Skin epidermis (tissue), 12 donors: ENCODE results near the gene PHLDA3.
"Not testable (repeated sequence)": the region's sequence is repeated elsewhere in the genome, so short reads cannot be mapped to it uniquely, and the experiment has no call there.

ENCODE experiments used
- H3K27ac ChIP-seq, 21 experiments: fragments of 200-600 bp; sonication (generic) in 11 of 21; one replicate each; pipeline ENCODE4 v1.5.0; 2020; ENCODE audit warnings: mild to moderate bottlenecking in 3 of 21, inconsistent platforms in 2 of 21, moderate library complexity in 2 of 21
- H3K4me3 ChIP-seq, 7 experiments: fragments of 200-600 bp; sonication (generic) in 2 of 7; one replicate each; pipeline ENCODE4 v1.5.0; 2020; ENCODE audit warnings: inconsistent platforms in 2 of 7, mild to moderate bottlenecking in 2 of 7, moderate library complexity in 1 of 7

Gene PHLDA3

DNA sequence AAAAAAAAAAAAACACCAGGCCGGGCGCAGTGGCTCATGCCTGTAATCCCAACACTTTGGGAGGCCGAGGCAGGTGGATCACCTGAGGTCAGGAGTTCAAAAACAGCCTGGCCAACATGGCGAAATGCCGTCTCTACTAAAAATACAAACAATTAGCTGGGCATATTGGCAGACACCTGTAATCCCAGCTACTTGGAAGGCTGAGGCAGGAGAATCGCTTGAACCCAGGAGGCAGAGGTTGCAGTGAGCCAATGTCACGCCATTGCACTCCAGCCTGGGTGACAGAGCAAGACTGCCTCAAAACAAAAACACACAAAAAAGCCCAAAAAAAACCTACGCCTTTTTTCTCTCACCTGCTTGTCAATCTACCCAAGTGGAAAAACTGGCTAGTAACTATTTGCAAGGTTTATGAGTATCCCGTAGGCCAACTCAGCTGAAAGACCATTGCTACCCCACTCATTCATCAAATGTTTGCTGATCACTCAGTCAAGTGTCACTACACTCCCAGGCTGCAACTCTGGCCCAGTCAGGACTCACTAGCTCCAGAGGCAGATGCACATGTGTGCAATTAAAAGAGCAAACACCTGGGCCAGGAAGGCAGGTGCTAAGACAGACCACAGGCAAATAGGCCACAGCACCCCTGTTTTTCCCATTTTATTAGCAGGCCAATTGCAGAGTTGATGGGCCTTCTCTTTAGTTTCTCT is 36.0 kb upstream of the PHLDA3 start:
- H3K4me3 ChIP-seq, result peak overlapping the region in 2 of 7 experiments; percentile 68 to 79
- H3K27ac ChIP-seq, result peak overlapping the region in 9 of 21 experiments; percentile 39 to 95 (median 87)

DNA sequence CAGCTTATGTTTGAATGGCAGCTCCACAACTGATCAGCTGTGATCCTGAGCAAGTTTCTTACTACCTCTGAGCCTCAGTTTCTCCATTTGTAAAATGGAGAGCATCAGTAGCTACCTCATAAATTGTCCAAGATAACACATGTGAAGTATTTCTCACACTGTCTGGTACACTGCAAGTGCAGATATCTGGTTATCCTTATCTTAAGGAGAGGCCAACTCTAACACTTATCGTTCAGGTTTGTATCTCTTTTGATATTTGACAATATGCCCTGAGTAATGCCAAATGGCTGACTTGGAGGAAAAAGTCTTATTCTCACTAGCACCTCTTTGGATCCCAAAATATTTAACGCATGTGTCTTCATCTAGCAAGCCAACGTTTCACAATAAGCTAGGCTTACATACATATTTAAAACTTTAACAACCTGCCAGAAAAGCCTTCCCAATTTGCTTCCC is 35.2 kb upstream of the PHLDA3 start:
- peak overlapping the region in 1 of 7 experiments; percentile 7 for H3K4me3 ChIP-seq
- peak overlapping the region in 13 of 21 experiments; percentile 11 to 95 (median 66) for H3K27ac ChIP-seq

DNA sequence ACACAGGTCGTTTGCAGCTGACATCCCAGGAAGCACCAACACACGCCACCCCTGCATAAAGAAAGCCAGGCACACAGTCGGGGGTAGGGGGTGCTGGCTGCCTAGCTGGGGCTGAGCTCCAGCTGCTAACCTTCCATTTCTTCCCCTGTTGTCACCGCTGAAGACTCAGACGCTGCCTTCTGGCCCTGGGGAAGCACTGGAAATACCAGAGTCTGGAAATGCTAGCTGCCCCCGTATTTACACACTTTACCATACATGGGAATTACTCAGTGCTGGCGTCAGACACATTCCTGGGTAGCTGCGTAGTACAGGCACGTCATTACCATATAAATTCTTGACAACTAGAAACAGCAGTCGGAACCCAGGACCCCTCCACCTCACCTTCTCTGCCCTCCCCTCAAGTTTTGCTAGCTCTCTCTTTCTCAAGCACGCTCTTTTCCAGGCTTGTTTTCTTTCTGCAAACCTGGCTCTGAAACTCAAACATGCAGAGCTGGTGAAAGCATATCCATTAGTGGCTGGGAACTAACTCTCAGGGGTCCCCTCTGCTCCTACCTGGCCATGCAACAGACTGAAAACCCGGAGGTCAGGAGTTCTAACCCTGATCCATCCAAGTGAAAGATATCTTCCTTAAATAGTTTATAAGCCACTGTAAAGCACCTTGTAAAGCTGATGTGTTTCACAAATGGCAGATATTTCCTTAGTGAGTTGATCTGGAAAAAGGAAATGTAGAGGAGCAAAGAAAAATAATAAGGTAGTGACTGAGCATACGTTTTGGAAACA is 34.6 kb upstream of the PHLDA3 start:
- Histone ChIP-seq H3K27ac (peak overlapping the region in 15 of 21 experiments; percentile 15 to 95 (median 60)), H3K4me3 (peak overlapping the region in 1 of 7 experiments; percentile 7)

DNA sequence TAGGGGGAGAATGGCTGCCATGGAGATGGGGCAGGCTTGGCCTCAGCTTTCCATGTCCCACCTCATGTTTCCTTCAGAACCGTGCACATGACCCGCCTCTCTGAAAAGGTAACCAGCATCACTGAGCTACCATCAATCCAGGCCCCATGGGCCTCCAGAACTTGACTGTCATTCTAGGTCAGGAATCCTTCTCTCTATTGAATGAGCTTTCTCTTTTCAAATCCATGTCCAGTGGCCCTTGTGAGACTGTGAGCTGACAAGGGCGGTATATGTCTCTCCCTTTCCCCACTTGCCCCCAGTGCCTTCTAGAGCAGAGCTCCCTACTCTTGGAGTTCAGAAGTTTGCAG is 33.5 kb upstream of the PHLDA3 start:
- peak overlapping the region in 9 of 21 experiments; percentile 39 to 94 (median 58) for H3K27ac ChIP-seq
- no peak overlapping the region for H3K4me3 ChIP-seq

DNA sequence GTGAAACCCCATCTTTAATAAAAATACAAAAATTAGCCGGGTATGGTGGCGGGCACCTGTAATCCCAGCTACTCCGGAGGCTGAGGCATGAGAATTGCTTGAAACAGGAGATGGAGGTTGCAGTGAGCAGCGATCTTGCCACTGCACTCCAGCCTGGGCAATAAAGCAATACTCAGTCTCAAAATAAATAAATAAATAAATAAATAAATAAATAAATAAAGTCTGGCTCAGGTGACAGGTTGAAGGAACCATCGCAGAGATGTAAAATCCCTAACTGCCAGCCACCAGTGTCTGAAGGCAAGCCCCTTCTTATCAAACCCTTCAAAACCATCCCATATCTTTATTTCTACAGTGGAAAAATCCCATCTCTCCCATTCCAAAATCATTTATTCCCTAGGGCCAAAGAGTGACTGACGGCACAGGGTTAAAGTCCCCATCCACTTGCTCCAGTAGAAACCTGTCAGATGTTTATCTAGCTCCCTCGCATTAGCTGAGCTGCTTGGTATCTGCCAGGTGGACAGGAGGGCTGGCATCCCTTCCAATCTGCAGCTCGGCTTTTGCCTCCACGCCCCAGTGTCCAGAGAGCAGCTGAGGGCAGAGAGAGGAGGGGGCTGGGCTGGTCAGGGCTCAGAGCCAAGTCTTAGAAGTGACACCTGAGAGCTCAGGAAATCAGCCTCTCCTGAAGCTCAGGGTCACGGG is 33.0 kb upstream of the PHLDA3 start:
- no peak overlapping the region for H3K4me3 ChIP-seq
- H3K27ac ChIP-seq, result peak overlapping the region in 8 of 21 experiments; percentile 52 to 94 (median 70)

DNA sequence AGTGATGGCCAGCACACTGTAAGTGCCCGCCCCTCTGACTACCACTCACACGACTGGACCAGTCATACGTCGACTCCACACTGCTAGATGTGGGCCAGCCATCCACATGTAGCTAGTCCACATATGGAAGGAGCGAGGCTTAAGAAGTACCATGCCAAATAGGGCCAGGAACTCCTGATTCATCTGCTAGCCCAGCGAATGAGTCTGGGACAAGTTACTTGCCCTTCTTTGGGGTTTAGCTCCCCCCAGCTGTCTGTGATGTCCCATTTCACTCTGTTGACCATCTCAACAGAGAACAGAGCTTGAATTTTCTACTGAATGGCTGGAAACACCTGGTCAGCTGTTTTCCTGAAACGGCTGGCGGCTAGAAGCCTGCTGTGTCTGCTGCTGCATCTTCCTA is 32.2 kb upstream of the PHLDA3 start:
- Histone ChIP-seq H3K4me3 (no peak overlapping the region), H3K27ac (peak overlapping the region in 10 of 21 experiments; percentile 6 to 88 (median 73))

DNA sequence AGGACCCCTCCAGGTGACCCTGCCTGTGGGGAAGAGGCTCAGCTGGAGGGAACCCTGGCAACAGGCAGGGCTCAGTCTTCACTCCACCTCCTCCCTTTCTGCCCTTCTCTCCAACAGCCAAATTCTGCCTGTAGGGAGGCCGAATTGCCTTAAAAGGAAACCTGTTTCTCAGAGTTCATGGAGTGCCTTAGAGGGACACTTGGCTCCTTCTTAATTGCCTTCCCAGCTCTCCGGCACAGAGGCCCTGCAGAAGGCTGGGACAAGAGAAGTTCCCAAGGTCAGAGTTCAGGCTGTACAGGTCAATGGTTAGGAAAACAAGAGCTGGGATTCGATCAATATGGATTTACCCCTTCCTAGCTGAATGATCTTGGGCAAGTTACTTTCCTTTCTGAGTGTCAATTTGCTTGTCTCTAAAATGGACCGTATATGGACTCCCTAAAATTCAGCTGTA is 31.7 kb upstream of the PHLDA3 start:
- H3K4me3 ChIP-seq, result no peak overlapping the region
- H3K27ac ChIP-seq, result peak overlapping the region in 15 of 21 experiments; percentile 6 to 88 (median 55)

DNA sequence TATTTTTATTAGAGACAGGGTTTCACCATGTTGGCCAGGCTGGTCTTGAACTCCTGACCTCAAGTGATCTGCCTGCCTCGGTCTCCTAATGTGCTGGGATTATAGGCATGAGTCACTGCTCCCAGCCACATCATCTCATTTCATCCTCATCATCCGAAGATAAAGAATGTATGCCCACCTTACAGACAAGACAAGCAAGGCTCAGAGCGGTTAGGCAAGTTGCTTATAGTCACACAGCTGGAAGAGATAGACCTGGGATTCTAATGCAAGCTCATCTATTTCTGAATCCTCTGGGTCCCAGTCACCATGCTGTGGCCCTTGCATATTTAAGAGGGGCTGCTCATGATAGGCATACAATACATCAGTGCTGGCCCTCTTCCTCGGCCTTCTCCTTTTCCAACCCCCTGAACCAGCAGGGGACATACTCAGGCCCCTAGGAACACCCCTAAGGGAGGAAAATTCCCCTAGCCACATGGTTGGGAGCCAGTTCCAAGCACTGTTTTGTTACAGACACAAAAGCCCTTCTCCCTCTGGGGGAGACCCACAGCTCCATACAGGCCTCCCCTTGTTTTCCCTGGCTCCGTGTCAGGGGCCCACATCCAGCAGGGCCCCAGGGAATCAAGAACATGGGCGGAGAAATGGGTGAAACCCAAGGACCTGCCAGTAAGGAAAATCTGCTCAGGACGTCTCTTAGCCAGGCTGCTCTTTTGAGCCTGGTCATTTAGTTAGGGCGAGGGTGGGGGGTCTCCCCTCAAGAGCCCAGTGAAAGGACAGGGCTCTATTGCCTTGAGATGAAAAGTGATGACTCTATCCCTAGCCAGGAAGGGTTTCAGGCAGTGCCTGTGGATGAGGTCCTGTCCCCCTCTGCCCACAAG is 31.0 kb upstream of the PHLDA3 start:
- no peak overlapping the region for H3K4me3 ChIP-seq
- peak overlapping the region in 15 of 21 experiments; percentile 6 to 88 (median 55) for H3K27ac ChIP-seq

DNA sequence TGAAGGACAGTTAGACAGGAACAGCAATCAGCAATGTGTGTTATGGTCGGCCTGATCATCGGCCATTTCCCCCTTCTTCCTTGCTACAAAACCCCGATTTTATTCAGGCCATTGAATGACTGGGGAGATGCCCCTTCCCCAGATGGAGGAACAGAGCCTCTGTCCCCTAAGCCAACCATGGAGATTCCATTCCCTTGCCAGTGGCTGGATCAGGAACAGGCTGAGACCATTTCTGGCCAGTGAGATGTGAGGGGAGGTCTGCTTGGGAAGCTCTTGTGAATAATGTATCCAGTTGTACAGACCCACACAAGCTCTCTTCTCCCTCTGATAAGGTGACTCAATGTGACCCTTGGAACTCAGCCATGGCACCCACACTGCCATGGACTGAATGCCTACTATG is 30.2 kb upstream of the PHLDA3 start:
- peak overlapping the region in 3 of 21 experiments; percentile 75 to 88 (median 77) for H3K27ac ChIP-seq
- H3K4me3 ChIP-seq, result no peak overlapping the region

DNA sequence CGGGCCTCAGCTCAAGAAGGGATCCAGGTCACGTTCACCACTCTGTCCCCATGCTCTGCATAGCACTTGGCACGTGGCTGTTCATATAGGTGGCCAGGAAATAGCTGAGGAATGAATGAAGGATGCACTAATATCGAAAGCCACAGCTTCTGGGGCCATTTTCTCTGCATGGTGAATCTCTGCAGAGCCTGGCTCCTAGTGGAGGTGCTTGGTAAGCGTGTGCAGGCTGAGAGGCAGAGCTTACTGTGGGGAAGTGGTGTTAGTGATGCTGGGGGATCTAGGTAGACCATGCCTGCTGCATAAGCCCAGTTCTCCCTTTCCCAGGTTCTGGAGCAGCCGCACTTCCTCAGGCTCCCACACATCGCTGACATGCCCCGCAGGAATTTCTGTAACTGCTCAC is 29.6 kb upstream of the PHLDA3 start:
- no peak overlapping the region for H3K27ac ChIP-seq

DNA sequence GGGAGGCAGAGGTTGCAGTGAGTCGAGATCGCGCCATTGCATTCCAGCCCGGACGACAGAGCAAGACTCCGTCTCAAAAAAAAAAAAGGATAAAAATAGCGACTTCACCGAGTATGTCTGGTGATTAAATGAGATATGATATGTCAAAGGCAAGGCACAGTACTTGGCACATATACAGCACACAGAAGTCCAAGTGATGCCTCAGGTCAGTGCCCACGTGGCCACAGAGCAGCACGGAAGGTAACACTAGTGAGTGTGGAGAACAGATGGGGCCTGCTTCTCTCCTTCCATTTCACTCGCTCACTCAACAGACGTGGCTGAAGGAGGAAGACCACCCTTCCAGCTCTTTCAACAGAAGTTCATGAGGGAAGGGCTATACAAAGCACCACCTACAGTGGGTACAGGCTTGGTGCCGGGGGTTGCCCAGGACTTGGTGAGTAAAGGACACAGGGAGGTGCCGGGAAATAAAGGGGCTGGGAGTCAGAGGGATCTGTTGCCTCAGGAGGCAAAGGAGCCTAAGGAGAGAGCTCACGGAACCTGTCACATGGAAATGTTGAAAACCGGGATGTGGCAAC is 29.0 kb upstream of the PHLDA3 start:
- Histone ChIP-seq H3K27ac (no peak overlapping the region), H3K4me3 (no peak overlapping the region)

More for the DNA sequence above, 29.6 kb upstream of the PHLDA3 start:
- H3K4me3 ChIP-seq, result no peak overlapping the region

DNA sequence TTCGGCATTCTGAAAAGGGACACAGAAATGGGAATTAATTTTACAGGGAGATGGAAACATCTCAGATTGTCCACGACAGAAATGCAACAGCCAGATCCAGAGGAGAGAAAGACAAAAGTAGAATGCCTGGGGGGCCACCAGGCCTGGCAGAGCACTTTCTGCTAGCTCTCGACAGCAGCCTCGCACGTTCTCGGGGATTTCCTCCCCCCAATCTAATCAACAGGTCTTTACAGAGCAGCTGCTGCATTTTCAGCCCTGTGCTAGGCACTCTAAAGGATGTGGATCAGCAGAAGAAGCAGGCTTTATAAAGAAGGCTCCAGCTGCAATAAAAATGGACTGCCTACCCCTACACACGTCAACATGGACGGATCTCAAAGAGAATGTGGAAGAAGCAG is 27.3 kb upstream of the PHLDA3 start:
- peak overlapping the region in 13 of 21 experiments; percentile 12 to 76 (median 62) for H3K27ac ChIP-seq
- H3K4me3 ChIP-seq, result no peak overlapping the region

DNA sequence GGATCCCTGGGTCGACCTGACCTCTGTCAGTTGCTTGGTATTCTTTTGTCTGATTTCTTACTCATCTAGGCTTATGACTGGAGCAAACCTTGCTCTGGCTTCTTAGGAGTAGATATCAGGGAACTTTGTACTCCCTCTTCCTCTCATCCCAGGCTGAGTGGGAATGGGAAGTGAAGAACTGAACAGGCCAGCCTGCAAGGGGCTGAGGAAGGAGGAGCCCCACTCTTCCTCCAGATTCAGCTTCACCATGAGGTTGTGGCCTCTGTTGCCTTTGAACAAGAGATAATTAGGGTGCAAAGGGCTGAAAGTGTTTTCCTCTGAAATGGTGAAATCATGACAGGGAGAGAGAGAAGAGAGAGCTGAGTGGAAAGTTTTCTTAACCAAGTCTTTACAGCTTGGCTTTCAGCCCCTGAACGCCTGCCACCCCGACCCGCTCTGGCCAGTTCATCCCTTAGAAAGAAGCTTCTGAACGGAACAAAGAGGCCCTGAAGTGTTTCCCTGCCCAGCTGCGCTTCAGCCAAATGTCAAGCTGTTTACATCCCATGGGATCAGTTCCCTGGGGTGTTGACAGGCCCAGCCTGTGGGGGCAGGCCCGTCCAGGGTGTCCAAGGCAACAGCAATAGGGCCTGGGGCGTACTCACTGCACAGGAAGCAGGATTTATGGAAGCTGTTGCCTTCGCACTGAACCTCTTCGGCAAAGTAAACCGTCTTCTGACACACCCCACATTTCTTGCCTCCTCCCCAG is 26.7 kb upstream of the PHLDA3 start:
- Histone ChIP-seq H3K27ac (peak overlapping the region in 14 of 21 experiments; percentile 12 to 76 (median 62)), H3K4me3 (no peak overlapping the region)

DNA sequence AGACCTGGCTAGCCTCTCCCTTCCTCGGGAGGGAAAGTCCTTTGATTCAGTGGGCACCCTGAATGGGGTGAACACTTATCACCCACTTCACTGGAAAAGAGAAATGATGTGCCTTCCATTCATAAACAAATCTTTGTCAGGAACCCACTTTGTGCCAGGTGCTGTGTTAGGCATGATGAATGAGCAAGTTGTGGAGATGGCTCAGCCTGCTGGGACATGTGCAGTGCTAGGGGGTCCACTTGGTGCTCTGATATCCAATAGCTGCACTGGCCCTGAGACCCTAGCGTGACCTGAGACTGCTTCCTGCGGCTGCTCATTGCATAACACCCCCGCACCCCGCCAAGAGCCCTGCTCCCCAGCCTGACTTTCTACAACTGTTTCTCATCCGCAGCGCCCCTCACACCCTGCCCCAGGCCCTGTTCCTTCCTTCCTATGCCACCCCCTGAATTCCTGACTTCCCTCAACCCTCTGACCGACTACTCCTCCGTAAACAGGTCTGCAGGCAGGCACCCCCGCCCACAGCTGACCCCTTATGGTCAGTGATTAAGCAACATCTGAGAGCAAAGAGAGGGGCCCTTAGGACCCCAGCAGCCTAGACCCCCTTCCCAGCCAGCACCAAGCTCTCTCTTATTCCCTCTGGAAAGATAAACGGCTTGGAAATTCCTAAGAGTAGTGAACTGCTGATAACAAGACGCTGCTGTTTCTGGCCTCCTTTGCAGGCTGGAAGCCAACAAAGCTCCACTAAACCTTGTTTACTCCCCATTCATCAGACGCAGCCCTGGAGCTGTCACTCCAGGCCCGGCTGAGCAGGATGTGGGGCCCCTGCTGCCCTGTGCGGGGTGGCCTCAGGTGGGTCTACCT is 25.0 kb upstream of the PHLDA3 start:
- peak overlapping the region in 5 of 21 experiments; percentile 27 to 76 (median 39) for H3K27ac ChIP-seq
- no peak overlapping the region for H3K4me3 ChIP-seq

DNA sequence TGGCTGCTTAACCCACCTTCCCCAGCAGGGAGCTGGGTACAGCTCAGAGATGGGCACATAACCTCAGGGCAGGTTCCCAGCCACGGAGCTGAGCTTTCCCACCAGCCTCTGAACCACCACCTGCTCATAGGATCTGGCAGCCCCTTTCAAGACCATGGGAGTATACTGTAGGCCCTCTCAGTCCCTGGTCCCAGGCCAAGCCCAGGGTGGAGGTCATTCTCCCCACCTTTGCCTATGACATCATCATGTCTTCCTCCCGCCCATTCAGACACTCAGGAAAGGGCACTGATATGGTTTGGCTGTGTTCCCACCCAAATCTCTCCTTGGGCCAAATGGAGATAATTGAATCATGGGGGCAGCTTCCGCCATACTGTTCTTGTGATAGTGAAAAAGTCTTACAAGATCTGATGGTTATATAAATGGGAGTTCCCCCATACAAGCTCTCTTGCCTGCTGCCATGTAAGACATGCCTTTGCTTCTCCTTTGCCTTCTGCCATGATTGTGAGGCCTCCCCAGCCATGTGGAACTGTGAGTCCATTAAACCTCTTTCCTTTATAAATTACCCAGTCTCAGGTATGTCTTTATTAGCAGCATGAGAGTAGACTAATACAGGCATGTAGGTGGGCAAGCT is 24.2 kb upstream of the PHLDA3 start:
- H3K4me3 ChIP-seq, result not testable (repeated sequence)
- peak overlapping the region in 5 of 21 experiments; percentile 20 to 39 (median 27) for H3K27ac ChIP-seq

DNA sequence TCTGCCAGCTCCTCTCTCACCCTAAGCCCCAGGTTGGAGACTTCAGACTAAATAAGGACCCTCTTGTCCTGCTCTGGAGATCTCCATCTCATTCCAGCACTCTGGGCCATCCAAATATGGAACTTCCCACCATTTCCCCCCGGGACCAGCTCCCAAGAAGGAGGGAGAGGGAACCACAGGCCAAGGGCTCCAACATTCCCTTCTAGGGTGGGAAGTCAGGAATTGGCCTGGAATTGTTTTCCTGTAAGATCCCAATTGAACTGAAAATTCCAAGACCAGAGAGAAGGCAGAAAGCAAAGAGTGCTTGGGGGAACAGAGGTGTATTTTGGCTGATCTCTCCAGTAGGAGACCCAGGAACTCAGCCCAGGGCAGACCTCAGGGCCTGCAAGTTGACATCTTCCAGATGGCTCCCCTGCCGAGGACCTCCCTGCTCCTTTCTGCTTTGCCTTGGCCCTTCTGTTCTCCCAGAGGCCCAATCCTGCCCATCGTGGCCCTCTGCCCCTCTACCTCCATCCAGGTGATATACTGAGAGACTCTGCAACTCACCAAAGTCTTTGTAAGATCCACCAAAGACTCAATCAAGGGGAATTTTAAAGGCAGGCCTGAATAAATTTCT is 23.0 kb upstream of the PHLDA3 start:
- no peak overlapping the region for H3K4me3 ChIP-seq
- peak overlapping the region in 8 of 21 experiments; percentile 15 to 60 (median 28) for H3K27ac ChIP-seq
